H9 (cell line): ENCODE data around the gene IGF2BP2. TPM values are rescaled to one million over a fixed set of nuclear protein-coding genes. Genes with fewer than 3 reads are reported as not detected.

Experiments
- DNase-seq: peaks from one replicate; pipeline ENCODE4 v3.0.0-alpha.2; 2017
- H2AFZ ChIP-seq: one replicate; pipeline ENCODE4 v1.6.1; 2013; ENCODE audit warnings: mild to moderate bottlenecking, low read length, control low read depth, moderate library complexity
- H2AK5ac ChIP-seq: 2 replicates; pipeline ENCODE4 v1.6.1; 2013; ENCODE audit warnings: low read length, control low read depth, mixed read lengths; ENCODE audit not compliant: insufficient read length
- H2BK120ac ChIP-seq: one replicate; pipeline ENCODE4 v1.6.1; 2013; ENCODE audit warnings: low read depth, mild to moderate bottlenecking, low read length, control low read depth, inconsistent platforms; ENCODE audit not compliant: poor library complexity, severe bottlenecking
- H2BK12ac ChIP-seq: 2 replicates; pipeline ENCODE4 v1.6.1; 2013; ENCODE audit warnings: low read length, control low read depth, mixed read lengths, low read depth; ENCODE audit not compliant: insufficient read length
- H2BK15ac ChIP-seq: 2 replicates; pipeline ENCODE4 v1.6.1; 2013; ENCODE audit warnings: low read depth, low read length, control low read depth
- H2BK20ac ChIP-seq: one replicate; pipeline ENCODE4 v1.6.1; 2013; ENCODE audit warnings: low read depth, mild to moderate bottlenecking, low read length, control low read depth, inconsistent platforms; ENCODE audit not compliant: poor library complexity, severe bottlenecking
- H2BK5ac ChIP-seq: 2 replicates; pipeline ENCODE4 v1.6.1; 2013; ENCODE audit warnings: low read length, control low read depth, mixed read lengths; ENCODE audit not compliant: insufficient read length
- H3K14ac ChIP-seq: 2 replicates; pipeline ENCODE4 v1.6.1; 2013; ENCODE audit warnings: low read length, control low read depth; ENCODE audit not compliant: insufficient read depth
- H3K18ac ChIP-seq: 2 replicates; pipeline ENCODE4 v1.6.1; 2013; ENCODE audit warnings: low read depth, mild to moderate bottlenecking, mixed read lengths, low read length, control low read depth; ENCODE audit not compliant: insufficient read length
- H3K23ac ChIP-seq: 2 replicates; pipeline ENCODE4 v1.6.1; 2013; ENCODE audit warnings: low read length, control low read depth, mixed read lengths, low read depth; ENCODE audit not compliant: insufficient read length
- H3K23me2 ChIP-seq: 2 replicates; pipeline ENCODE4 v1.6.1; 2013; ENCODE audit warnings: low read depth, mild to moderate bottlenecking, mixed read lengths, low read length, control low read depth; ENCODE audit not compliant: insufficient read length, poor library complexity, severe bottlenecking
- H3K27ac ChIP-seq: 2 replicates; pipeline ENCODE4 v1.5.1; 2013; ENCODE audit warnings: low read length, control low read depth, mixed read lengths, low read depth; ENCODE audit not compliant: insufficient read length
- H3K27me3 ChIP-seq: 2 replicates; pipeline ENCODE4 v1.6.1; 2013; ENCODE audit warnings: low read length, control low read depth, inconsistent platforms; ENCODE audit not compliant: insufficient read depth
- H3K4ac ChIP-seq: 2 replicates; pipeline ENCODE4 v1.6.1; 2013; ENCODE audit warnings: low read depth, mild to moderate bottlenecking, control low read depth, inconsistent platforms, low read length, moderate library complexity
- H3K4me1 ChIP-seq: 2 replicates; pipeline ENCODE4 v1.6.1; 2013; ENCODE audit warnings: low read length, control low read depth, inconsistent platforms; ENCODE audit not compliant: insufficient read depth
- H3K4me2 ChIP-seq: 2 replicates; pipeline ENCODE4 v1.6.1; 2013; ENCODE audit warnings: low read length, control low read depth, mixed read lengths; ENCODE audit not compliant: insufficient read length, insufficient read depth
- H3K56ac ChIP-seq: 2 replicates; pipeline ENCODE4 v1.6.1; 2013; ENCODE audit warnings: low read depth, mild to moderate bottlenecking, mixed read lengths, low read length, control low read depth; ENCODE audit not compliant: insufficient read length
- H3K79me1 ChIP-seq: 2 replicates; pipeline ENCODE4 v1.6.1; 2013; ENCODE audit warnings: low read depth, mild to moderate bottlenecking, moderate library complexity, low read length, control low read depth, inconsistent platforms; ENCODE audit not compliant: insufficient read depth, poor library complexity, severe bottlenecking
- H3K79me2 ChIP-seq: 2 replicates; pipeline ENCODE4 v1.6.1; 2013; ENCODE audit warnings: low read length, control low read depth, inconsistent platforms; ENCODE audit not compliant: insufficient read depth
- H3K9ac ChIP-seq: 2 replicates; pipeline ENCODE4 v1.6.1; 2013; ENCODE audit warnings: low read length, control low read depth, mixed read lengths; ENCODE audit not compliant: insufficient read length; ENCODE audit errors: extremely low read depth
- H3K9me3 ChIP-seq: one replicate; pipeline ENCODE4 v1.6.1; 2013; ENCODE audit warnings: low read depth, low read length, inconsistent platforms; ENCODE audit not compliant: control insufficient read depth
- H3T11ph ChIP-seq: one replicate; pipeline ENCODE4 v1.6.1; 2013; ENCODE audit warnings: mild to moderate bottlenecking, low read length, control low read depth, inconsistent platforms
- H4K20me1 ChIP-seq: one replicate; pipeline ENCODE4 v1.6.1; 2013; ENCODE audit not compliant: control insufficient read depth, insufficient read length, insufficient read depth
- H4K5ac ChIP-seq: 2 replicates; pipeline ENCODE4 v1.6.1; 2013; ENCODE audit warnings: low read depth, mild to moderate bottlenecking, mixed read lengths, low read length, control low read depth; ENCODE audit not compliant: insufficient read length
- H4K8ac ChIP-seq: replicated peaks from 2 replicates; pipeline ENCODE4 v1.6.1; 2013; ENCODE audit warnings: low read length, control low read depth, mixed read lengths, low read depth; ENCODE audit not compliant: insufficient read length
- H4K91ac ChIP-seq: 2 replicates; pipeline ENCODE4 v1.6.1; 2013; ENCODE audit warnings: low read depth, mild to moderate bottlenecking, moderate library complexity, mixed read lengths, low read length, control low read depth; ENCODE audit not compliant: insufficient read length
- H3K27ac Mint-ChIP-seq, 3 experiments: 2 replicates in 2 of 3; 3 replicates in 1 of 3; pipeline ENCODE4 v1.8.0; 2020 to 2021; ENCODE audit warnings: mixed read lengths in 3 of 3, mild to moderate bottlenecking in 1 of 3, moderate library complexity in 1 of 3
- H3K27me3 Mint-ChIP-seq: 2 replicates; pipeline ENCODE4 v1.8.0; 2021; ENCODE audit warnings: low read depth, mild to moderate bottlenecking, moderate library complexity, mixed read lengths
- H3K36me3 Mint-ChIP-seq, 3 experiments: 2 replicates in 2 of 3; 3 replicates in 1 of 3; pipeline ENCODE4 v1.8.0; 2020 to 2021; ENCODE audit warnings: low read depth in 3 of 3, mixed read lengths in 3 of 3; ENCODE audit not compliant: insufficient read depth in 1 of 3
- H3K4me1 Mint-ChIP-seq, 2 experiments: 2 replicates each; pipeline ENCODE4 v1.8.0; 2020; ENCODE audit warnings: mixed read lengths in 2 of 2
- H3K4me3 Mint-ChIP-seq, 2 experiments: 2 replicates in 1 of 2; 3 replicates in 1 of 2; pipeline ENCODE4 v1.8.0; 2020 to 2021; ENCODE audit warnings: mild to moderate bottlenecking in 2 of 2, mixed read lengths in 2 of 2, moderate library complexity in 1 of 2
- H3K9me3 Mint-ChIP-seq, 2 experiments: 2 replicates in 1 of 2; 3 replicates in 1 of 2; pipeline ENCODE4 v1.8.0; 2020; ENCODE audit warnings: mild to moderate bottlenecking in 2 of 2, mixed read lengths in 2 of 2, moderate library complexity in 1 of 2
- total RNA-seq: library from RNA; stranded (reverse); gene quantifications from 2 replicates; pipeline ENCODE4 v1.2.1, GENCODE V29; 2021
- TF ChIP-seq, protein P1 (sequence below): fragments of 200-600 bp; sonication (generic); conservative IDR thresholded peaks from 3 replicates; pipeline ENCODE4 v1.8.0; 2021; ENCODE audit warnings: antibody characterized with exemption, mild to moderate bottlenecking

IGF2BP2 gene
- total RNA-seq, 1 experiment from 2014 or later: 130 TPM

DNA sequence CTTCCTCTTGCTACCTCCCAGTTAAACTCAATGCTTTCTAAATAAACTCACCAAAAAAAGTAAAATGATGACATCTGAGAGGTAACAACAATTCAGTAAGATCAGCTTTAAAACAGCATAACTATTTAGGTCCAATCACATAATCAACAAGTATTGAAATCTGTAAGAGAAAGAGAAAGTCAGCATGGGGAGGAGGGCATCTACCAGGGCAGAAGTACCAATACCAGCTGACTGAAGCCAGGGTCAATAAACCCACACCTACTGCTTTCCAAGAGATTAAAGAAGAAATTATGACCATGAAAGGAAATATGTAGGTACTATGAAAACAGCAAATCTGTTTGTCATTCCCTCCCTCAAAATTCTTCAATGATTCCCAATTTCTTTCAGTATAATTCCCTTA, 42.2 kb upstream of the IGF2BP2 start:
- Mint-ChIP-seq H3K9me3 (no peaks in the 10 kb centered on the region), H3K4me1 (peaks cover 5 to 13% of the 10 kb centered on the region in 2 experiments), H3K27ac (peak overlapping the region in 1 of 3 experiments; percentile 15; a peak in 1 of 7 replicates), H3K4me3 (no peak overlapping the region), H3K27me3 (no peaks in the 10 kb centered on the region), H3K36me3 (no peaks in the 10 kb centered on the region)
- Histone ChIP-seq H3K18ac (no peak overlapping the region), H2BK120ac (no peak overlapping the region), H3K14ac (no peak overlapping the region), H3K23ac (no peak overlapping the region), H4K91ac (no peak overlapping the region), H3K4me1 (no peaks in the 10 kb centered on the region), H3K4ac (no peak overlapping the region), H2BK12ac (no peak overlapping the region), H3K9ac (no peak overlapping the region), H3K27ac (no peak overlapping the region), H3K79me2 (no peaks in the 10 kb centered on the region), H2AK5ac (no peak overlapping the region), H2AFZ (no peak overlapping the region), H3K4me2 (no peak overlapping the region), H4K5ac (no peak overlapping the region), H4K20me1 (no peaks in the 10 kb centered on the region), H2BK5ac (no peak overlapping the region), H3K56ac (no peak overlapping the region), H2BK15ac (no peak overlapping the region), H3K23me2 (no peaks in the 10 kb centered on the region), H3T11ph (no peak overlapping the region), H2BK20ac (no peak overlapping the region), H3K9me3 (no peaks in the 10 kb centered on the region), H3K79me1 (no peaks in the 10 kb centered on the region), H3K27me3 (no peaks in the 10 kb centered on the region), H4K8ac (no peak overlapping the region)
- TF ChIP-seq, protein P1, sequence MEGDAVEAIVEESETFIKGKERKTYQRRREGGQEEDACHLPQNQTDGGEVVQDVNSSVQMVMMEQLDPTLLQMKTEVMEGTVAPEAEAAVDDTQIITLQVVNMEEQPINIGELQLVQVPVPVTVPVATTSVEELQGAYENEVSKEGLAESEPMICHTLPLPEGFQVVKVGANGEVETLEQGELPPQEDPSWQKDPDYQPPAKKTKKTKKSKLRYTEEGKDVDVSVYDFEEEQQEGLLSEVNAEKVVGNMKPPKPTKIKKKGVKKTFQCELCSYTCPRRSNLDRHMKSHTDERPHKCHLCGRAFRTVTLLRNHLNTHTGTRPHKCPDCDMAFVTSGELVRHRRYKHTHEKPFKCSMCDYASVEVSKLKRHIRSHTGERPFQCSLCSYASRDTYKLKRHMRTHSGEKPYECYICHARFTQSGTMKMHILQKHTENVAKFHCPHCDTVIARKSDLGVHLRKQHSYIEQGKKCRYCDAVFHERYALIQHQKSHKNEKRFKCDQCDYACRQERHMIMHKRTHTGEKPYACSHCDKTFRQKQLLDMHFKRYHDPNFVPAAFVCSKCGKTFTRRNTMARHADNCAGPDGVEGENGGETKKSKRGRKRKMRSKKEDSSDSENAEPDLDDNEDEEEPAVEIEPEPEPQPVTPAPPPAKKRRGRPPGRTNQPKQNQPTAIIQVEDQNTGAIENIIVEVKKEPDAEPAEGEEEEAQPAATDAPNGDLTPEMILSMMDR: no peak
- DNase-seq: no peak
